Activated CD8-positive, alpha-beta memory T cell treated with anti-CD3 and anti-CD28 coated beads, Interleukin-2, amount 50 U/mL, for 24 hours (primary cell): Measurements from ENCODE around the gene RANBP2.
A peak's percentile ranks its signal among the peaks of the same experiment; 100 is the strongest.

Experiments used
- DNase-seq: peaks from one replicate; pipeline ENCODE4 v3.0.0-alpha.2; 2020; ENCODE audit errors: extremely low read depth

Gene RANBP2

DNA sequence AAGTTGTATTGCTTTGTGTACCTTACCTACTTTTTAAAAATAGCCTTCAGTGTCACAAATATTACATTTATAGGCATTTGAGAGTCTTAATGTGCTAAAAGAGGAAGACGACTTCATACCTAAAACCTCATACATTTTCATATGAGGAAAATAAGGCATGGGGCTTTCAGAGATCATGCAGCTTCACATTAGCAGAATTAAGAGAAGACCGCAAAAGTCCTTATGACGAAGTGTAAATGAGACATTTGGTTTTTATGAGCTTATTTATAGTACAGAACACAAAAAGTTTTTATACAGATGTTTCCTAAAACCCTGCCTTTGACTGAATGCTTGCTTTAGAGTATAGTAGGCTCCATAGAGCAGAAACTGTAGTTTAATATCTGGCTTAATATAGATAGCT is 57.2 kb downstream of the RANBP2 start:
- DNase-seq = no peak

GRCh38 chr2:108778857-108779256 is 59.6 kb downstream of the RANBP2 start:
- no peak for DNase-seq

- no peak for DNase-seq
Measured at GRCh38 chr2:108786008-108786353, 66.7 kb downstream of the RANBP2 start.

GRCh38 chr2:108786354-108787215 is 67.3 kb downstream of the RANBP2 start, which contains the start of gene CCDC138:
TSS of gene CCDC138 (plus strand) at chr2:108786771. CDS start at chr2:108786823, 52 bp downstream.
- DNase-seq = peak; percentile 71

DNA sequence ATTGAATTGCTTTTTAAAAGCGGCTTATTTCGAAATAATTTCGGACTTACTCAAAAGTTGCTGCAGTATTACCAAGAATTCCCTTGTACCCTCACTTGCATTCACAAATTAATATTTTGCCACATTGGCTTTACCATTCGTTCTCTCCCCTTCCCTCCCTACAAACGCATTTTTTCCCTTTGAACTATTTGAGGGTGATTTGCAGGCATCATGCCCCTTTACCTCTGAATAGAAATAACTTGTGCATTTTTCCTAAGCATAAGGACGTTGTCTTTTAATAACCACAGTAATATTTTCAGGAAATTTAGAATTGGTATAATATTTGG is 67.9 kb downstream of the RANBP2 start:
- no peak for DNase-seq

GRCh38 chr2:108803045-108803736 is 83.9 kb downstream of the RANBP2 start:
- DNase-seq = no peak

DNA sequence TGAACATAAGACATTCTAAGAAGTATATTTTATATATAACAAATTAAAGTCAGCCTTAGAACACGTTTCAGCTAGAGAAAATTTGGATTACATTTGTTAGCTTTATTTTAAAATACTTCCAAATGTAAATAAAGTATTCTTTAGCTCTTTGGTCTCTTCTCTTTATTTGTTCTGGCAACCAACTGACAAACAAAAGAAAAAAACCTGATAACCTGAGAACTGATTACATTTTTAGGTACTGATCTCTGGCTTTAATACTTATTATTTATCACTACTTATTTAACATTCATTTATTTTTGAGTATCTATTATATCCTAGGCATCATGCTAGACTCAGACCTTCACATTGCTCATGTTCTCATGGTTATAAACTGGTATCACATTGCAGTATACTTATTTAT is 85.8 kb downstream of the RANBP2 start:
- no peak for DNase-seq

- DNase-seq = no peak
Measured at GRCh38 chr2:108805782-108806181, 86.5 kb downstream of the RANBP2 start.

DNA sequence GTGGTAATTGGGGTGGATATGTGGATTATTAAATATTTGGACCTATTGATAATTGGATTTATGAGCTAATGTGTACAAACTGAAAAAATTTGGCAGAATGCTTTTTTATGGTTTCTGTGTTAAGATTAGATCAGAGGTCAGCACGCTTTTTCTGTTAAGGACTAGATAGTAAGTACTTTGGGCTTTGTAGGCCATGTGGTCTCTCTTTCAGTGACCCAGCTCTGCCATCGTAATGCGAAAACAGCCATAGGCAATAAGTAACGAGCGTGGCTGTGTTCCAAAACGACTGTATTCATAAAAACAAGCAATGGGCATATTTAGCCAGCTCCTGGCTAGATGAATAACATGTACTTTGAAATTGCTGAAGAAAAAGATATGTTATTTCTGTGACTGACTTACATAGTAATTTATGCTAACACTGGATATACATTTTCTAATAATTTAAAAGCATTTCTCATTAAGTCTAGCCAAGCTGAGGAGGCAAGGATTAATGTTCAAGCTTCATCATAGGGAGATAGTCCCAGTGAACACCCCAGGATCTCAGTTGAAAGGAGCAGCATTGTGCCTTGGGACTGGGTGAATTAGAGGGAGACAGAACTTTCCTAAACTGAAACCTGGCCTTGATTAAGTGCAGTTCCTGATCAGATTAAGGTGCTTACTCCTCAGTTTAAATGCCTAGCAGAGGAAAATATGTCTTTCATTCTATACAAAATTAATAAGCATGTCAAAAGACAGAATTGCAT is 87.3 kb downstream of the RANBP2 start:
- no peak for DNase-seq

GRCh38 chr2:108809936-108810335 is 90.7 kb downstream of the RANBP2 start:
- no peak for DNase-seq

DNA sequence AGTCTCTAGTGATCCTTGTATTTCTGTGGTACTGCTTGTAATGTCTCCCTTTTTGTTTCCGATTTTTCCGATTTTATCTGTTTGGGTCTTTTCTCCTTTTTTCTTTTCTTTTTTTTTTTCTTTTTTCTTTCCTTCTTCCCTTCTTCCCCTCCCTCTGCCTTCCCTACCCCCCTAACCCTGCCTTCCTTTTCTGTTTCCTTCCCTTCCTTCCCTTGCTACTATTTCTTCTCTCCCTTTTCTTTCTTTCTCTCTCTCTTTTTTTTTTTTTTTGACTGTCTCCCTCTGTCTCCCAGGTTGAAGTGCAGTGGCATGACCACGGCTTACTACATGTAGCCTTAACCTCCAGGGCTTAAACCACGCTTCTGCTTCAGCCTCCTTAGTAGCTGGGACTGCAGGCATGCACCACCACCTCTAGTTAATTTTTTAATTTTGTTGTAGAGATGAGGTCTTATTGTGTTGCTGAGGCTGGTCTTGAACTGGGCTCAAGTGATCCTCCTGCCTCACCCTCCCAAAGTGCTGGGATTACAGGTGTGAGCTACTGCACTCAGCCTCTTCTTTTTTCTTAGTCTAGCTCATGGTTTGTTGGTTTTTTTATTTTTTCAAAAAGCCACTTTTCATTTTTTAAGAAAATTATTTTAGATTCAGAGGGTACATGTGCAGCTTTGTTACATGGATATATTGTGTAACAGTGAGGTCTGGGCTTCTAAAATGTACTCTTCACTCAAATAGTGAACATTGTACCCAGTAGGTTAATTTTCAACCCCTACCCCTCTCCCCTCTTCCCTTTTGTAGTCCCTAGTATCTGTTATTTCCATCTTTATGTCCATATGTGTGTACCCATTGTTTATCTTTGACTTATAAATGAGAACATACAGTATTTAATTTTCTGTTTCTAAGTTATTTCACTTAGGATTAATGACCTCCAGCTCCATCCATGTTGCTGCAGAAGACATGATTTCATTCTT is 92.0 kb downstream of the RANBP2 start:
- DNase-seq = no peak

GRCh38 chr2:108813732-108814131 is 94.5 kb downstream of the RANBP2 start:
- no peak for DNase-seq

DNA sequence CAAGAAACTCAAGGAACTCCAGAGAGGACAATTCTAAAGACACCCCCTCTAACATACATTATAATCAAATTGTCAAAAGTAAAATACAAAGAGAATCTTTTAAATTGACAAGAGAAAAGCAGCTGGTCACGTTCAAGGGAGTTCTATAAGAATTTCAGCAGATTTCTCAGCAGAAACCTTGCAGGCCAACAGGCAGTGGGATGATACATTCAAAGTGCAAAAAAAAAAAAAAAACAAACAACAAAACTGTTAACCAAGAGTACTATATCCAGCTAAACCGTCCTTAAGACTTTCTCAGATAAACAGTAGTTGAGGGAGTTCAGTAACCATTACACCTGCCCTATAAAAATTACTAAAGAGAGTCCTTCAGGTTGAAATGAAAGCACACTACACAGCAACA is 101.2 kb downstream of the RANBP2 start:
- DNase-seq = no peak

DNA sequence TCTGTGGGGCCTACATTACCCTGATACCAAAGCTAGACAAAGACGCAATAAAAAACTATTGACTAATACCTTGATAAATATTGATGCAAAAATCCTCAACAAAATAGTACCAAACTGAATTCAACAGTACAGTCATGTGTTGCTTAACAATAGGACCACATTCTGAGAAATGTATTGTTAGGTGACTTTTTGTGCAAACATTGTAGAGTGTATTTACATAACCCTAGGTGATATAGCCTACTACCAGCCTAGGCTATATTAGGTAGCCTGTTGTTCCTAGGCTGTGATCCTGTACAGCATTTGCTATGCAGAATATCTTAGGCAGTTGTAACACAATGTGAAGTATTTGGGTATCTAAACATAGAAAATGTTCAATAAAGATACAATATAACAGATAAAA is 104.0 kb downstream of the RANBP2 start:
- DNase-seq = no peak

- no peak for DNase-seq
Measured at GRCh38 chr2:108824316-108825070, 105.2 kb downstream of the RANBP2 start.

DNA sequence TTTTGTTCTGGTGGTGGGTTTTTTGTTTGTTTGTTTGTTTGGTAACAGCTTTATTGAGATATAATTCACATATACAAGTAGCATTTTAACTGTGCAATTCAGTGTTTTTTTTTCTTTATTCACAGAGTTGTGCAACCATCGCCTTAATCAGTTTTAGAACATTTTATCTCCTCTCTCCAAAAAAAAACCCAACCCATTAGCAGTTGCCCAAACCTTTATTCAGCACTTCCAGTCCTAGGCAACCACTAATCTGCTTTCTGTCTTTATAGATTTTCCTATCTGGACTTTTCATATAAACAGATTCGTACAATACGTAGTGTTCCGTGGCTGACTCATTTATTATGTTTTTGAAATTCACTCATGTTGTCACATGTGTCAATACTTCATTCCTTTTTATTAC is 106.0 kb downstream of the RANBP2 start:
- no peak for DNase-seq

DNA sequence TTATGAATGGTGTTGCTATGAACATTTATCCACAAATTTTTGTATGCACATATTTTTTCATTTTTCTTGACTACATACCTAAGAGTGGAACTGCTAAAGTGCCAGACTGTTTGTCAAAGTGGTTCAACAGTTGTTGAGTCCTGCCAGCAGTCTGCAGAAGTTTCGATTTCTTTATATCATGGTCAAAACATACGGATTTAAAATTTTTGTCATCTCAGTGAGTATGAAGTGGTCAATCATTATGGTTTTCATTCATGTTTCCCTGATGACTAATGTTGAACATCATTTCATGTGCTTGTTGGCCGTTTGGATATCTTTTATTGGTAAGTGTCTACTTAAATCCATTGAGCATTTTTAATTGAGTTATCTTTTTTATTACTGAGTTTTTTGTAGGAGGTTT is 106.5 kb downstream of the RANBP2 start:
- no peak for DNase-seq

- no peak for DNase-seq
Measured at GRCh38 chr2:108829578-108830310, 110.5 kb downstream of the RANBP2 start.

GRCh38 chr2:108833219-108833618 is 113.9 kb downstream of the RANBP2 start:
- no peak for DNase-seq

GRCh38 chr2:108834620-108835019 is 115.3 kb downstream of the RANBP2 start:
- DNase-seq = no peak
